GM12873 (cell line): ENCODE measurements around the gene MTERF4.

Source experiments
- CTCF ChIP-seq: IDR thresholded peaks from 2 replicates; pipeline ENCODE4 v1.5.1; 2012; ENCODE audit warnings: low read depth, mild to moderate bottlenecking, moderate library complexity, low read length, control low read depth; ENCODE audit not compliant: insufficient read depth; ENCODE audit errors: missing control alignments

Gene MTERF4

GRCh38 chr2:241102239-241102803, at the start of gene MTERF4:
Gene MTERF4, minus strand, starts transcription at chr2:241102287. Its CDS starts 14 bp downstream, at chr2:241102273.
- TF ChIP-seq CTCF: no peak

GRCh38 chr2:241150660-241151530, 48.8 kb upstream of the MTERF4 start:
- no peak for TF ChIP-seq CTCF

GRCh38 chr2:241149925-241150659, 48.0 kb upstream of the MTERF4 start, which contains the start of gene PPP1R7:
Gene PPP1R7, plus strand, starts transcription at chr2:241150467. Its CDS starts 29 bp downstream, at chr2:241150496.
- peak; percentile 50 for TF ChIP-seq CTCF

- TF ChIP-seq CTCF: no peak
These were observed 47.5 kb upstream of the MTERF4 start for GRCh38 chr2:241149675-241149924.

GRCh38 chr2:241148891-241149674, 47.0 kb upstream of the MTERF4 start, which contains the start of gene PASK:
Gene PASK, minus strand, starts transcription at chr2:241149472. Its CDS starts 6,440 bp downstream, at chr2:241143032.
- no peak for TF ChIP-seq CTCF

- no peak for TF ChIP-seq CTCF
These were observed 46.2 kb upstream of the MTERF4 start for GRCh38 chr2:241148239-241148638.

- TF ChIP-seq CTCF: no peak
These were observed 45.2 kb upstream of the MTERF4 start for GRCh38 chr2:241147336-241147735.
